Measurements from ENCODE around the gene INPPL1. TPM values are rescaled to one million over a fixed set of nuclear protein-coding genes. Genes with fewer than 3 reads are reported as not detected.

The INPPL1 gene
- total RNA-seq, 4 donors from 2014 or later = 85.9 to 114 (median 99.5) TPM

- H3K27ac ChIP-seq = no peak overlapping the region
These were observed 10.9 kb downstream of the INPPL1 start for GRCh38 chr11:72235351-72236057.

DNA sequence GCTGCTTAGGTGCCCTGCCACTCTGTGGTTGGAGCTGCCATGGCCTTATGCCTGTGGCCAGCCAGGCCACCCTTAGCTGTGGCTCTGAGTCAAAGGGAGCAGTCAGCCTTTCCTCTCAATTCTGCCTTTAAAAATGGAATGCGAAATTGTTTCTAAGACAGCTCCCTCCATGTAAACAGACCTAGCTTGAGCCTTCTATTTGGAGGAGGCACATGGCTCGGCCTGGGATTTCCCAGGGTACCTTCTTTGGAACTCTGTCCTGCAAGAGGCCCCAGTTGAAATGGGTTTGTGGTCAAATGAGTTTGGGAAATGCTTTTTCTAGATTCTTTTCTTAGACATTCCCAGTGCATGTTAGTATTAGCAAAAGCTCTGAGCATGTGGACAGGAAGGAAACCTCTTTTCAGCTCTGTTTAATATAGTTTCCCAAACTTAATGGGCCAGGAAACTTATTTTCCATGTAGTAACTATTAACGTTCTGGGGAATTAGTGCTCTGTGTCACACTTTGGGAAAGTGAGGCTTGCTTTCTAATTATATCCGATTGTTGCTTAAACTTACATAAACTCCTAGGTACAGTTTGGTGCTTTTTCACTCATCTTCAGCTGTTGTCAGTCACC, 11.6 kb downstream of the INPPL1 start:
- no peak for DNase-seq
- Histone ChIP-seq H3K36me3 (peaks cover 48 to 58% of the 10 kb centered on the region in 2 donors), H3K27ac (no peak overlapping the region), H3K27me3 (no peaks in the 10 kb centered on the region), H3K4me1 (peaks cover 24 to 30% of the 10 kb centered on the region in 2 donors), H3K9me3 (no peaks in the 10 kb centered on the region), H3K4me3 (replicated peaks in 1 of 3) (no peak overlapping the region)
- TF ChIP-seq, protein P1, sequence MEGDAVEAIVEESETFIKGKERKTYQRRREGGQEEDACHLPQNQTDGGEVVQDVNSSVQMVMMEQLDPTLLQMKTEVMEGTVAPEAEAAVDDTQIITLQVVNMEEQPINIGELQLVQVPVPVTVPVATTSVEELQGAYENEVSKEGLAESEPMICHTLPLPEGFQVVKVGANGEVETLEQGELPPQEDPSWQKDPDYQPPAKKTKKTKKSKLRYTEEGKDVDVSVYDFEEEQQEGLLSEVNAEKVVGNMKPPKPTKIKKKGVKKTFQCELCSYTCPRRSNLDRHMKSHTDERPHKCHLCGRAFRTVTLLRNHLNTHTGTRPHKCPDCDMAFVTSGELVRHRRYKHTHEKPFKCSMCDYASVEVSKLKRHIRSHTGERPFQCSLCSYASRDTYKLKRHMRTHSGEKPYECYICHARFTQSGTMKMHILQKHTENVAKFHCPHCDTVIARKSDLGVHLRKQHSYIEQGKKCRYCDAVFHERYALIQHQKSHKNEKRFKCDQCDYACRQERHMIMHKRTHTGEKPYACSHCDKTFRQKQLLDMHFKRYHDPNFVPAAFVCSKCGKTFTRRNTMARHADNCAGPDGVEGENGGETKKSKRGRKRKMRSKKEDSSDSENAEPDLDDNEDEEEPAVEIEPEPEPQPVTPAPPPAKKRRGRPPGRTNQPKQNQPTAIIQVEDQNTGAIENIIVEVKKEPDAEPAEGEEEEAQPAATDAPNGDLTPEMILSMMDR (IDR thresholded peaks at IDR 0.05) = no peak
- 67 to 73% methylated on average over 4 of the region's 4 CpGs for WGBS, 2 donors
- intact Hi-C loops (cut with DNase I) = loop anchor here (10.0 kb wide), 1 partner anchor 189 kb away; no protein-coding TSS in a partner anchor

More at GRCh38 chr11:72235351-72236057, 10.9 kb downstream of the INPPL1 start:
- H3K36me3 ChIP-seq = peaks cover 55 to 65% of the 10 kb centered on the region in 2 donors
- H3K27me3 ChIP-seq = no peaks in the 10 kb centered on the region
- no peaks in the 10 kb centered on the region for H3K9me3 ChIP-seq
- no peak for DNase-seq
- H3K4me1 ChIP-seq = peaks cover 21 to 27% of the 10 kb centered on the region in 2 donors
- no peak overlapping the region for H3K4me3 ChIP-seq (replicated peaks in 1 of 3)
- TF ChIP-seq, protein P1 (IDR thresholded peaks at IDR 0.05) = no peak
- TF ChIP-seq POLR2A (IDR thresholded peaks at IDR 0.05) = no peak
- WGBS, 2 donors = 91% methylated on average over 14 to 17 of the region's 17 CpGs
- intact Hi-C loops (cut with DNase I) = loop anchor here (10.0 kb wide), 1 partner anchor 189 kb away; no protein-coding TSS in a partner anchor

GRCh38 chr11:72236774-72237111, 12.2 kb downstream of the INPPL1 start:
- H3K9me3 ChIP-seq = no peaks in the 10 kb centered on the region
- H3K36me3 ChIP-seq = peaks cover 44 to 53% of the 10 kb centered on the region in 2 donors
- WGBS, 2 donors = 97 to 100% methylated on average over 2 of the region's 2 CpGs
- intact Hi-C loops (cut with DNase I) = loop anchor here (10.0 kb wide), 1 partner anchor 188 kb away; no protein-coding TSS in a partner anchor
- H3K27ac ChIP-seq = no peak overlapping the region
- H3K4me1 ChIP-seq = peaks cover 24 to 30% of the 10 kb centered on the region in 2 donors
- no peak overlapping the region for H3K4me3 ChIP-seq (replicated peaks in 1 of 3)
- TF ChIP-seq POLR2A (IDR thresholded peaks at IDR 0.05) = no peak
- TF ChIP-seq, protein P1 (IDR thresholded peaks at IDR 0.05) = no peak
- no peak for DNase-seq
- no peaks in the 10 kb centered on the region for H3K27me3 ChIP-seq

- intact Hi-C loops (cut with DNase I) = loop anchor here (10.0 kb wide), 1 partner anchor 187 kb away; no protein-coding TSS in a partner anchor
- Histone ChIP-seq H3K9me3 (no peaks in the 10 kb centered on the region), H3K27ac (no peak overlapping the region), H3K4me1 (peaks cover 24 to 30% of the 10 kb centered on the region in 2 donors), H3K36me3 (peaks cover 38 to 47% of the 10 kb centered on the region in 2 donors), H3K4me3 (replicated peaks in 1 of 3) (no peak overlapping the region), H3K27me3 (no peaks in the 10 kb centered on the region)
- DNase-seq = no peak
- 85 to 96% methylated on average over 7 to 8 of the region's 22 CpGs for WGBS, 2 donors
- TF ChIP-seq, protein P1 (IDR thresholded peaks at IDR 0.05) = no peak
- TF ChIP-seq POLR2A (IDR thresholded peaks at IDR 0.05) = no peak
These were observed 12.8 kb downstream of the INPPL1 start for GRCh38 chr11:72237112-72237931.
